ENCODE measurements around the gene ARHGAP4.
A peak's percentile ranks its signal among the peaks of the same experiment; 100 is the strongest.

The ARHGAP4 gene

DNA sequence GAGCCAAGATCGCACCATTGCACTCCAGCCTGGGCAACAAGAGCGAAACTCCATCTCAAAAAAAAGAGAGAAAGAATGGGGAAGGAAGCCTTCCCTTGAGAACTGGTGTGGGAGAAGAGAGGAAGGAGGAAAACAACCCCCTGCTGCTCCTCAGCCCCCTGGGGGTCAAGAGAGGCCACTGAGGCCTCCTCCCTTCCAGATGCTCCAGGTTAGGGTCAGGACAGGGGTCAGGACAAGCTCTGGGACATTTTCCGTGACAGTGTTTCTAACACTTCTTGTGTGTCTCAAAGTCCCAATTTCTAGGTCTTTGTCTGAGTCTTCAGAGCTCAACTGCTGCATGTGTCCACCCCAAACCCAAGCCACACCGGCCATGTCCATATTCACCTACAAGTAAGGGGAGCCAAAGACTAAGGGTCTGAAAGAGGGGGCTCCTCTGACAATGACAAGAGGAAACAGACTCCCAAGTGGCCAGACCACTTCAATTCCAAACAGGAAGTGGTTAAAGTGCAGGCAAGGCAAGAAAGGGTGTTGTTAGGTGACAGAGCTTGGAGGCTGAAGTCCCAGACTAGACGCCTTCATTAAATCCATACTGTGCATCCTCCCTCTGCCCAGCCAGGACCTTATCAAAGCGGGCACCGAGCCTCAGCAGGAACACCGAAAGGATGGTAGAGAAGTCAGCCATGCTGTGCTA is 48.3 kb downstream of the ARHGAP4 start:
- DNase-seq, result no peak

DNA sequence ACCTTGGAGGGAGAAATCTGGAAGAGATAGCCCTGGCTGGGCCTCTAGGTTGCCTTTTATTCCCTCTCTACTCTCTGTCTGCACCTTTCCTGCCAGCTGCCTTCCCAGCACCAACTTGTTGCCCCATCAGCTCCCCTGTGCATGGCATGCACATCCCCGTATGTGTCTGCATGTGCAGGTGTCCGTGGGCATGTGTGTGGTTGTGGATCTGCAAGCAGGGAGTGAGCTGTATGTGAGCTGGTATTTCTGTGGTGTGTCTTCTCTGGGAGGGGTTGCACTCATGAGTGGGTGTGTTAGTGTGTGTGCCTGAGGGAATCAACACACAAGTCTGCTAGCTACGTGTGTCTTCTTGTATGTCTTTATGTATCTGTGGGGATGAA is 50.0 kb downstream of the ARHGAP4 start:
- DNase-seq, result no peak

DNA sequence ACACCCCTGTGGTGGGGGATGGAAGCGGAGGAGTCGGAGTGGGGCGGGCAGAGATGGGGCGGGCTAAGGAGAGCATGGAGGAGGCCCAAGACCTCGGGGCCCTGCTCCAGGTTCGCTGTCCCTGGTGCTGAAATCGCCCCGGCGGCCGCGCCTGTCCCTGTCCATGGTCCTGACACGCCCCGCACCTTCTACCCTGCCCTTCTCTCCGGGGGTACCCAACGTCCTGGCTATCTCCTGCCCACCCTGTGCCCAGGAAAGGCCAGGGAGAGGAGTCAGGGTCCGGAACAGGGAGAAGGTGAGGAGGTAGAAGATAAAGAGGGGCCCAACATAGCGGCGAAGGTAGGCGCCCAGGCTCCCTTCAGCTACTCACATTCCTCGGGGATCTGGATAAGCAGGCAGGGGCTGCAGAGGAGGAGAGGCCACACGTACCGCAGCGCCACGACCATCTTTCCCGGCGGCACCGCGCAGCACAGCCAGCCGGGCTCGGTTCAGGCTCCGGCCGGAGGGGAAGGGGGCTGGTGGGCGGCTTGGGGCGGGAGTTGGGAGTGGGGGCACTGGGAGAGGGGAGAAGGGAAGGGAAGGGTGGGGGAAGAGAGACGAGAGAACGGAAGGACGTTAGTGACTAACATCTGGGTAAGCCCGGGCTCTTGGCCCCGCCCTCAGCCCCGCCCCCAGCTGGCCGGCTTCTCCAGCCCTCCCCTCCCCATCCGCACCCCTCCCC is 50.5 kb downstream of the ARHGAP4 start:
- DNase-seq, result peak; percentile 69

DNA sequence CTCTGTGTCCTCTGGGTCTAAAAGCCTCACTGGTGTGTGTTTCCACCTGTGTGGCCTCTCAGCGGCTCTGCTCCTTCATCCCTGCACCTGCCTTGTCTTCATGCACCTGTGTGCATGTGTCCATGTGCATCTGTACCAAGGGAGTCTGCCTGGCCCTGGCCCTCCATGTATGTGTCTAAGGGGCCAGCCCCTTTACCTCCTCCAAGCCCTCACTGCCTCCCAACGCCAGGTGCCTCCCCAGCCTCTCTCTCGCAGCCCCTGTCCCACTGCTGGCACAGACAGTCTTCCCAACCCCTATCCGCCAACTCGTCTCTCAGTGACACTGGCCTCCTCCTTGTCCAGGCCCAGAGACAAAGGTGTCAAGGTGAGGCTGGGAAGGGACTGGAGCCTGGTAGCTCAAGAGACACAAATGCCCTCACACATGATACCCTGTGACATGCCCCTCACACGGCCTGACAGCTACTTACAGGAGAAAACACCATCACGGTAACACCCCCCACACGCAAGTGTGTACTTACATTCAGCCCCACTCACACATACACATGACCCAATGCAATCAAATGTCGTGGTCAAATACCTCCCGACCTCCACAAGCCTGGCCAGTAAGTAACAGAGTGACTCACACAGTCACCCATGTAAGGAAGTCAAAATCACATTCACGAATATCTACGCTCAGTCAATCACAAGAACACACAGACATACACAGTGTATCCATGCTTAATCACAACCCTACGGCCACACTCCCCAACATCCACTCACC is 51.5 kb downstream of the ARHGAP4 start:
- no peak for DNase-seq

DNA sequence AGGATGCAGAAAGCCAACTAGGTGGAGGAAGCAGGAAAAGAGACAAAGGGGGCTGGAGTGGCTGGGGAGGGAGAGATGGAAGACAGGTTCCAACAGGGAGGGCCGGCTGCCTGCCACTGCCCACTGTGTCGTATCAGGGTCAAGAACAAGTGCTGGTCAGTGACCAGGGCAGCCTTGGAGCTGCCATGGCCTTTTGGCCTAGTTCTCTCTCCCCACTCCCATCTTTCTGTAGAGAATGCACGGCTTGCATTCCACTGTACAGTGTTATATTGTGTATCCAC is 52.0 kb downstream of the ARHGAP4 start:
- no peak for DNase-seq

DNA sequence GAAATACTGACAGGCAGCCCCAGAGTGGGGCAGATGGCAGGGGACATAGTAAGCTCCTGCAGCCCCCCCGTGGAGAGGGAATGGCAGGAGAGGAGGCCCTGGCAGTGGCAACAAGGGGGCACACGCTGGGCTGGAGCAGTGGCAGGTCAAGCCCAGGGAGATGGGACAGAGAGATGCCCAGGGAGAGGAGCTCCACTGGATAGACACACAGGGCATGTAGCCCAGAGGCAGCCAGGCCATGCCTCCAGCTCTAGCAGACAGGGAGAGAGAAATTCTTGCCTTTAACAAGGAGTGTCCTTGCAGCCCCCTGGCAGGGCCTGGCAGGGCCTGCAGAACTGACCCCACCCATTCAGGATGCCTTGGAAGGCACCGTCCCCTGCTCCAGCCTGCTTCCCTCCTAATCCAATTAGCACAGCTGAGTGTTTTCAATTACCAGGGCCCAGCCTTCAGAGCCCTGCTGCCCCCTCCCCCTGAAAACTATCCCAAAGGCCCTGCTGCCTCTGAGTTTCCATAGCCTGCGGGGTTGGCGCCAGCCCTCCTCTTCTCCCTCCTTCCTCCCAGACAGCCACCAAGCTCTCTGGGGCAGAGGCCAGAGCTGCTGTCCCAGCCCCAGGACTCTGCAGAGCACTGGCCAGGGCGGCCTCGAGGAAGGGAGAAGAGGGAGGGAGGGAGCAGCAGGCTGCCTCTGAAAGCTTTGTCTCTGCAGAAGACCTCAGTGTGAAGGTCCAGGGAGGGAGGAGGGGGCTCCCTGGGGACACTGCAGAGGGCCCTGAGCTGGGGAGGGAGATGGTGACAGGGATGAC is 52.6 kb downstream of the ARHGAP4 start:
- no peak for DNase-seq

DNA sequence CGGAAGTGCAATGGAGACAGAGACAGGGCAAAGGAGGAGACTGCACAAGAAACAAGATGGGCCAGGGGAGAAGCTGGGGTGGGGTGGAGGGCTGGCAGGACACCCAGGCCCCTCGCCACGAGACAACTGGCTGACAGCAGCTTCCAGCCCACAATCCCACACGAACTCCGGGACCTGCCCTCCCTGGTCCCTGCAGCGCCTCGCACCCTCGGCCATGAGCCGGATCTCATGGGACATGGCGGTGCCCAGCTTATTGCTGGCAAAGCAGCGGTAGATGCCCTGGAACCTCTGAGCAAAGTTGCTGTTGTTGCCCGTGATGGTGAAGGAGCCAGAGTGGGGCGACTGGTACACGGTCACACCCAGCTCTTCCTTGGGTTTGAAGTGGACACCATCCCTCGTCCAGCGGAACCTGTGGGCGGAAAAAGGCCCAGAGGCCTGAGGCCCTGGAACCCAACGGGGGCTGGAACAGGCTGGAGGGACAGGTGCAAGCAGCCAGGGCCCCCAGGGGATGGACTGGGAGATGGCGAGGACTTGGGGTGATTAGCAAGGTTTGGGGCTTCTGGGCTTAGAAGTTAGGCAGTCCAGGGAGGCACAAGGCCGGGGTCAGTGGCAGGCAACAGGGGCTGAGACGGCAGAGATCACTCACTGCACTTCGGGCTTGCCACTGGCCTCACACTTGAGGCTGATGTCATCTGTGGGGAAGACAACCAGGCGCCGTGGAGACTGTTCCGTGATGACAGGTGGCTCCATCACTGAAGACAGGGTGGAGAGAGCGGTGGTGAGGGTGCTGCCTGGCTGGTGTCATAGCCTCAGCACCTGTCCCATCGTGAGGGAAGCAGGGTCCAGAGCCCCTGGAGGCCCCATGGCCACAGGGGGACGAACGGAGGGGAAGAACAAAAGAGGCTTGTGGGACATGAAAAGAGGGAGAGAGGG is 53.9 kb downstream of the ARHGAP4 start:
- no peak for DNase-seq

DNA sequence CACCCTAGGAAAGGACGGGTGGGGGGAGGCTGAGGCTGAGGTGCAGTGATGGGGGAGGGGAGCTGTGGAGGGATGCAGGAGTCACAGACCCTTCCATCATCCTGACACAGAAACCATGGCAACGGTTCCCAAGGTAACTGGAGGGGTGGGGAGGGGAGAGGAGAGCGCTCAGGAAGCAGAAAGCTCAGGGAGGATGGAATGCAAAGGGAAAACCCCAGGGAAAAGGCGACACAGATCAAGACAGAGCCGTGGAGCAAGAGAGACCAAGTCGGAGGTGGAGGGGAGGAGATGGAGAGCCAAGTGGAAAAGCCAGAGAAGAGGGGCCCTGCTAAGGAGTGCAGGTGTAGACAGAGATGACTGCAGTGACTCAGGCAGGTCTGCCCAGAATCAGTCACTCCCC is 54.6 kb downstream of the ARHGAP4 start:
- DNase-seq, result no peak

DNA sequence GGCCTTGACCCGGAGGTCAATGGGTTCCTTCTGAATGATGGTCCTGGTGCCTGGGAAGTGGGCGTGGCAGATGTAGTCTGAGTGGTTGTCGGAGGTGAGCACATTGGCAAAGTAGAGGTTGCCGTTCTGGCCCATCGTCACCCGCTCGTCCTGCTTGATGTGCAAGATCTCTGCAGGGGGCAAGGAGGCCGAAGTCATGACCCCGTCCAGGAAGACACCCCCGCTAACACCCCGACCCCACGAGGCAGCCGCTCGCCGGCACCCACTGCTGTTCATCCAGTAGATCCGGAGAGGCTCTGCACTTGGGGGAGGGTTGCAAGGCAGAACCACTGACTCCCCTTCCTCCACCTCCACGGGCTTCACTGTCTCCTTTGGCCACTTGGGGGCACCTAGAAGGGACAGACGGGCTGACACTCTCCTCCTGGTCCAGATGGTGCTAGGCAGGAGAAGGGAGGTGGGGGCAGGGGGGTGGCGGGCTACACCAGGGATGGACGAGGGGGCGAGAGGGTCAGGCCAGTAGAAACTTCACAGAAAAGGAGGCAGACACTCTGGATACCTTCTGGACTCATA is 55.2 kb downstream of the ARHGAP4 start:
- no peak for DNase-seq

DNA sequence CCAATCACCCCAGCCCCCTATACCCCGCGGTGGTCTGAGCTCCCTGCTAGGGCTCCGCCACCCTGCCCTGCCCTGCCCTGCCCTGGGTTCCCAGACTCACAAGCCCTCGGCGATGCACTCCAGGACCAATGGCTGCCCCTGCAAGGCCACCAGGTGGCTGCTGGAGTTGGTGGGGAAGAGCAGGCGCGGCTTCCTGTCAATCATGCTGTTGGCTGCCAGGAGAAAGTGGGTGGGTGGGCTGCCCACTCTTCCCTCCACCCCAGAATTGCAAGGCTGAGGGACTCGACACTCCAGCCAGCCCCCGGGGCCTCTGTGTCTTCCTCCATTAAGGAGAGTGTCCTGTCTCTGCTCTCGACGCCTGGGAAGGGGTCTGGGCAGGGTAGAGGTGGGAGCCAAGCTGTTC is 55.8 kb downstream of the ARHGAP4 start:
- no peak for DNase-seq

DNA sequence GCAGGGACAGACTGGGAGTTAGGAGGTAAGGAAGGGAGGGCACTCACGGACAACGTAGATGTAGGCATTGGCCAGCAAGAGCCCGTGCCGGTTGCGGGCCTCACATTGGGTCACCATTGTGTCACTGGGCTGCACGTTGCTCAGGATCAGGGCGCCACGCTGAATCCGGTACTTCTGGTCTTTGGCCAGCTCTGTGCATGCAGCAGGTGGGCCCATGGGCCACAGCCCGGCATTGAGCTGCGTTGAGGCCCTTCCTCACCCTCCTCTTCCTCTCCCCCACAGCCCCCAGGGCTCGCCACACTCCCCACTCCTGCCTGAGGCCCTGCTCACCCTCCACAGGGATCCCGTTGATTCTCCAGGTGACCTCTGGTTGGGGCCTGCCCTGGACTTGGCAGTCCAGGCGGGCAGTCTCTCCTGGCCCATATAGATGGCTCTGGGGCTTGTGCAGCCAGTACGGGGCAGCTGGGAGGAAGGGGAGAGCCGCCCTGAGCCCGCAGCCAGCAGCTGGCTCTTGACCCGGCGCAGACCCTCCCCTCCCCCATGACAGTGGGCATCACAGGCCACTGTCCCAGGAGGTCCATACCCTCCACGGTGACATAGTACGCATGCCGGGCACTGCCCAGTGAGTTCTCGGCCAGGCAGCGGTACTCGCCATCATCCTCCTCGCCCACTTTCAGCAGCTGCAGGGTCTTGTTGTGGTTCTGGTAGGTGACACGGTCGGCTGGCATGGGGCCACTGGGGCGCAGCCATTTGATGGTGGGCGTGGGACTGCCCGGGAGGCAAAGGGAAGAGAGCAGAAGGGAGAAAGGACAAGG is 56.4 kb downstream of the ARHGAP4 start:
- no peak for DNase-seq

DNA sequence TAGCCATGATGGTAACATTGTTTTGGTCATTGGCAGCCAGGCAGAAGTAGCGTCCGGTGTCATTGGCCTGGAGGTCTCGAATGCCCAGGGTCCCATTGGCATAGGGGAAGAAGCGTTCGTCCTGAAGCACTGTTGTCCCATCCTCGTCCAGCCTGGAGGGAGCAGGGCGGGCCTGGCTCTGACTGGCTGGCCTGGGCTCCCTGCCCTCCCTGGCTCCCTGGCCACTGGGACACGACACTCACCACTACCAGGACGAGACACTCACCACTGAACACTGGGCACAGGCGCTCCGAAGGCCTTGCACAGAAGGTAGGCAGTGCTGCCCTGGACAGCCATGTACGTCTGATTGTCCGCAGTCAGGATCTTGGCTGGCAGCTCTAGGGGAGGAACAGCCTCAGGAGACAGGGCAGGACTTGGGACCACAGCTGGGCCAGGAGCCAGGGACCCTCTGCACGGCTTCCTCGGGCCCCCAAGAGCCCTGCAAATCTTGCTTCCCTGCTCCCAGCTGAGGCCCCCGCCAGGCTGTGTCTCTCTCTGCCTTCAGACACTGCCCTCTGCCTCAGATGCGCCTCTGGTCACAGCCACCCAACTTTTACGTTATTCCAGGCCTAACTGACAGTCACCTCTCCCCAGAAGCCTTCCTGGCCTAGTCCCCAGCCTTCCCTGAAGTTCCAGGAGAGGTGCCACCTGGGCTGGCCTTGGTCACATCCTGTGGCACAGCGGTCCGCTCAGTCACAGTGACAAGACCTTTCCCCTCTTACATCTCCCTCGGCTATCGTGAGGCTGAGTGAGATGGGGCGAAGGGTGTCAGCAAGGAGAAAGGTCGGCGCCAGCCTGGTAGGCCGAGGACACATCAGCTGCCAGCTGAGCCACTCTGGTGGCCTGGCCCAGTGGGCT is 57.2 kb downstream of the ARHGAP4 start:
- DNase-seq, result no peak

DNA sequence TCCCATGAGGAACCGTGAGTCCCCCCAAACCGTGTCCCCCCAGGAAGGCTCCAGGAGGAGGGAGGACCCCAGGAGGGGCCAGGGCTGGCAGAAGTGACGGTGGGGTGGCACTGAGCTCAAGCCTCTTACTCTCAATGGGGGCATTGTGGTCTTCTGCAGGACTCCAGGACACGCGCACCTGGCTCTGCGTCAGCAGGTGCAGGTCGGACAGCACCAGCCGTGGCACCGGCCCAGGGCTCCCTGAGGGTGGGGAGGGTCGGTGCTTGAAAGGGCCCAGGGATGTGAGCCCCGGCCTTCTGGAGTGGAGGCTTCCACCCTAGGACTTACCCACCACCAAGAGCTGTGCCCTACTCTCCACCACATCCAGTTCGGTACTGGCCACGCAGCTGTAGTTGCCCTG is 58.4 kb downstream of the ARHGAP4 start:
- no peak for DNase-seq

DNA sequence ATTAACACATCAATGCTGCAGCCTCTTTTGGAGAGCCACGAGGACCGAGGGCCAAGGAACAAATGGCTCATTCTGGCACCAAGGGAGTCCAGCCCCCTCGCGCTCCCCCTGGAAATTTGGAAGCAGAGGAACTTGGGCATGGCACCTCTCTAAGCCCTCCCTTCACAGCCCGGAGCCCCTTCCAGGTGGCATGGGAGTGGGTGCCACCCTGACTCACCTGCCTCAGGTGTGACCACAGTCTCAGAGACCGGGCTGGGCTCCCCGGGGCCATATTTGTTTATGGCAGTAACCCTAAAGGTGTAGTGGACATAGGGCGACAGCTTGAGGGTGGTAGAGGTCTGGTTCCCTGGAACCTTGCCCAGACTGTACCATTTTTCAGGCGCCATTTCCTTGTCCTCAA is 58.9 kb downstream of the ARHGAP4 start:
- DNase-seq, result no peak

DNA sequence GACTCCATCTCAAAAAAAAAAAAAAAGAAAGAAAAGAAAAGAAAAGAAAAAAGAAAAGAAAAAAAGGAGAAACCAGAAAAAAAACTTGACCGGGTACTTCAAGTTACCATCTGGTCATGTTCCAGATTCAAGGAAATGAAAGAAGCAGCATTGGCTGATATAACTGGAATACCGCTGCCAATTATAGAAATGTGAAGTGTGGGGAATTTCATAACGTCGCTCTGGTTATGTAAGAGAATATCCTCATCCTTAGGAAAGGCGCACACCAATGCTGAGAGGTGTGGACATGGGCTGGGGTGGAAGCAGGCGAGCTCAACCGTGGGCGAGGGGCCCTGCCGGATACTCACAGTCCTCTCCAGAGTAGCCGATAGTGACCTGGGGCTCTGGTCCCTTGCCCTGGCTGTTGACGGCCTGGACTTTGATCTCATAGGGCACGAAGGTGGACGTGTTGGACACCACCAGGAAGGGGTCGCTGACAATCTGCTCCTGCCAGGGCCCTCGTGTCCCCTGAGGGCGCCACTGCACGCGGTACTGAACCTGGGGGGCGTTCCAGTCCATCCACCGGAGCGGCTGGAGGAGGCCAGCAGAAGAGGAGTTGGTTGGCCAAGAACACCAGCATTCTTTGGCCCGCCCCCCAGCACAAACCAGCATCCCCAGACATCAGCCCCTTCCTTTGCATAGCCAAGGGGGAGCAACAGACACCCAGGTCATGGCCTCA is 59.6 kb downstream of the ARHGAP4 start:
- DNase-seq, result no peak

DNA sequence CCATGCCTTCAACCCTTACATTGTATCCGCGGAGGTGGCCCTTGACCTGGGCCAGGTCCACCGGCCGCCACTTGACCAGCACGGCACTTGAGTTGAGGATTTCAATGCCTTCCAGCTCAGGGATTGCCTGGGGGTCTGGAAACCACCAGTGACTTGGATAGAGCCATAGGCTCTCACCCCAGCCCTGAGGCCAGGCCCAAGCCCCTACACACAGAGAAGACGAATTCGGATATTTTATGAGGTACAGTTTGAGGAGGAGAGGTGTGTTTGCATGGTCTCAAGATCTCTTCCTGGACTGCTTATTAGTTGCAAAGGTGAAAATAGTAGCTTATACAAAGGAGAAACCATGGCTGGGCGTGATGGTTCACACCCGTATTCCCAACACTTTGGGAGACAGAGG is 60.4 kb downstream of the ARHGAP4 start:
- no peak for DNase-seq

DNA sequence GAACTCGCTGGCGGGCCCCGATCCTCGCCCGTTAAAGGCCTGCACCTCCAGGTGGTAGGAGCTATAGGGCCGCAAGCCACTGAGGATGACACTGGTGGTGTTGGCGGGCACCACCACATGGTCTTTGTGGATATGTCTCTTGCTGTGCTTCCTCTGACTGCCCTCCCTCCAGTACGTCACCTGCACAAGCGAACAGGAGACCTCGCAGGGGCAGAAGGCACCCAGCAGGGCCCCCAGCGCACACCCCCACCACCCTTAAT is 60.8 kb downstream of the ARHGAP4 start:
- no peak for DNase-seq

DNA sequence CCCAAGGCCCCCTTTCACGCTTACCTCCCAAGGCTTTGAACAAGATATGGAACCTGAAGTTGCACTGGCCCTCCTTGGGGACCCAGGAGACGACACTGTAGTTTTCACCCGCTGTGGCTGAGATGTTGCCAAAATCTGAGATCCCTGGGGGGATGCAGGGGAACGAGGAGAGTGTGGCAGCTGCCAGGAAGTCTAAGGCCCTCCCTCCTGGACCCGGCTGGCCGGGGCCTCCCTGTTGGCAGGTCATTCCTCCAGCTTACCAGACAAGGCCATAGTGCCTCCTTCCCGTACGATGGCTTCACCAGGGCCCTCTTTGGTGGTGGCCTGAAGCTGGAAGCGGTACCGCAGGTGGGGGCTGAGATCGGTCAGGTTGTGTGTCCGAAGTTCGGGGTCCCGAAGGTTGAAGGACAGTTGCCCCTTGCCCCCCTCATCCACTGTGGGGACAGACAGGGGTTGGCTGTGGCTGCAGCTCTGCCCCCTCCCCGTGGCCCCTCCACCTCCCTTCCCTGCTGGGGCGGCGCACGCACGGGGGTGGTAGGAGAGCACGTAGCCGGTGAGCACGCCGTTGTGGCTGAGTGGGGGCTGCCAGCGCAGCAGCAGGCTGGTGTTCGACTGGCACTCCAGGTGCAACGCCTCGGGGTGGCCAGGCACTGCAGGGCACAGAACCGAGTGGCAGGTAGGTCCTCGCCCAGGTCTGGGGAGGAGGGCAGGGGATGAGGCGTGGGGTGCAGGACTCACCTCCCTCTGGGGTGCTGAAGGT is 61.3 kb downstream of the ARHGAP4 start:
- DNase-seq, result no peak

DNA sequence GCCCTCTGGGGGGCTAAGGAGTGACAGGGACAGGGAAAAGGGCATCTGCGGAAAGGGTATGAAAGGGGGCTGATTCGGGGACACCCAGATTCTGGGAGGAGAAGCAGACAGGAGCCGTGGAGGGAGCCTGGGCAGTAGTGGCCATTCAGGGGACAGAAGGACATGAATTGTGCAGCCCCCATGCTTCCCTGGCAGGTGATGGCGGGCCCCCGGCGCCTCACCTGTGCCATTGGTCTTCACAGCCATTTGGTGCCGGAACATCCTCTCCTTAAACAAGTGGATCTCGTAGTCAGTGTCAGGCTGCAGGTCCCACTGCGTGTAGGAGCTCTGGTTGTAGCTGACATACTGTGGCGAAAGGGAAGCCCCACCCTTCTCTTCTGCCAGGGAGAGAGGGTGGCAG is 62.0 kb downstream of the ARHGAP4 start:
- DNase-seq, result no peak
